Thoracic aorta (tissue), 2 donors: ENCODE measurements around the gene BUD13. TPM values are rescaled to one million over a fixed set of nuclear protein-coding genes. Genes with fewer than 3 reads are reported as not detected.

Source experiments
- ATAC-seq: fragments of 150-250 bp; one replicate; pipeline ENCODE4 v1.8.0; 2017; ENCODE audit warnings: low read depth; ENCODE audit not compliant: insufficient number of reproducible peaks, low FRiP score
- DNase-seq: peaks from one replicate; pipeline ENCODE4 v3.0.0-alpha.2; 2020; ENCODE audit warnings: low spot score
- H3K27ac ChIP-seq, 2 donors: fragments of 200-600 bp; sonication (generic); 1 replicate in 1 of 2; 2 replicates in 1 of 2; pipeline ENCODE4 v1.5.1; 2016; ENCODE audit warnings: mild to moderate bottlenecking in 2 of 2, moderate library complexity in 2 of 2
- H3K27me3 ChIP-seq: fragments of 200-600 bp; sonication (generic); replicated peaks from 2 replicates; pipeline ENCODE4 v1.6.0; 2016; ENCODE audit warnings: mild to moderate bottlenecking; ENCODE audit not compliant: insufficient read depth
- H3K36me3 ChIP-seq: fragments of 200-600 bp; sonication (generic); one replicate; pipeline ENCODE4 v1.5.1; 2016
- H3K4me1 ChIP-seq, 2 donors: fragments of 200-600 bp; sonication (generic); 1 replicate in 1 of 2; 2 replicates in 1 of 2; pipeline versions ENCODE4 v1.5.1 to v1.6.0; 2016; ENCODE audit warnings: low read depth in 2 of 2, mild to moderate bottlenecking in 1 of 2; ENCODE audit not compliant: control insufficient read depth in 1 of 2
- H3K4me3 ChIP-seq: fragments of 200-600 bp; sonication (generic); 2 replicates; pipeline ENCODE4 v1.5.1; 2016; ENCODE audit warnings: mild to moderate bottlenecking
- H3K9me3 ChIP-seq: fragments of 200-600 bp; sonication (generic); 2 replicates; pipeline ENCODE4 v1.5.1; 2016
- total RNA-seq, 2 donors: library from RNA; depleted of rRNA; stranded (reverse); fragments of >200 nt; gene quantifications; one replicate each; pipeline versions ENCODE4 v1.1.0 to v1.2.3, GENCODE V29; 2016
- TF ChIP-seq, protein P1 (sequence below): fragments of 200-600 bp; sonication (generic); IDR thresholded peaks from one replicate; pipeline ENCODE4 v1.5.1; 2019; ENCODE audit warnings: antibody characterized with exemption

The BUD13 gene
- total RNA-seq, 2 donors from 2014 or later, result 5.8 to 12.5 TPM

GRCh38 chr11:116786966-116787365, 14.2 kb upstream of the BUD13 start:
- peak overlapping the region; percentile 99 for H3K4me3 ChIP-seq
- DNase-seq (no peak), ATAC-seq (no peak)
- no peaks in the 10 kb centered on the region for H3K27me3 ChIP-seq
- H3K4me1 ChIP-seq, result peaks cover 12 to 26% of the 10 kb centered on the region in 2 donors
- TF ChIP-seq, protein P1, sequence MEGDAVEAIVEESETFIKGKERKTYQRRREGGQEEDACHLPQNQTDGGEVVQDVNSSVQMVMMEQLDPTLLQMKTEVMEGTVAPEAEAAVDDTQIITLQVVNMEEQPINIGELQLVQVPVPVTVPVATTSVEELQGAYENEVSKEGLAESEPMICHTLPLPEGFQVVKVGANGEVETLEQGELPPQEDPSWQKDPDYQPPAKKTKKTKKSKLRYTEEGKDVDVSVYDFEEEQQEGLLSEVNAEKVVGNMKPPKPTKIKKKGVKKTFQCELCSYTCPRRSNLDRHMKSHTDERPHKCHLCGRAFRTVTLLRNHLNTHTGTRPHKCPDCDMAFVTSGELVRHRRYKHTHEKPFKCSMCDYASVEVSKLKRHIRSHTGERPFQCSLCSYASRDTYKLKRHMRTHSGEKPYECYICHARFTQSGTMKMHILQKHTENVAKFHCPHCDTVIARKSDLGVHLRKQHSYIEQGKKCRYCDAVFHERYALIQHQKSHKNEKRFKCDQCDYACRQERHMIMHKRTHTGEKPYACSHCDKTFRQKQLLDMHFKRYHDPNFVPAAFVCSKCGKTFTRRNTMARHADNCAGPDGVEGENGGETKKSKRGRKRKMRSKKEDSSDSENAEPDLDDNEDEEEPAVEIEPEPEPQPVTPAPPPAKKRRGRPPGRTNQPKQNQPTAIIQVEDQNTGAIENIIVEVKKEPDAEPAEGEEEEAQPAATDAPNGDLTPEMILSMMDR, result no peak
- H3K9me3 ChIP-seq, result no peaks in the 10 kb centered on the region
- peaks cover 39% of the 10 kb centered on the region for H3K36me3 ChIP-seq
- no peak overlapping the region for H3K27ac ChIP-seq

DNA sequence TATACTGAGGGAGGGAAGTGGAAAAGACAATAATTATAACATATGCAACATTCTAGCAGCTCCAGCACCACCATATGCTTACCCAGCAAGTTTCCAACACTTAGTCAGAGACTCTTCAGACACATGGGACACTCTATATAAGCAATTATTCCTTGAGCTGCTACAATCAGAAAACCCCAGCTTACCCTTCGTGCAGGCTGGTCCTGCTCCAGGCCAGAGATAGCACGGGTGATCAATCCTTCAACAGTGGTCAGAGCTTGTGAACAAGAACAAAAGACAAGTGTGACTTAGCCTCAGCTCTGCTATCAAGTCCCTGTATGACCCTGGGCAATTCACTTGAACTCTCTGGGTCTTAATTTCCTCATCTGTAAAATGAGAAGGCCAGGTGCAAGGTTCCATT, 13.5 kb upstream of the BUD13 start:
- Histone ChIP-seq H3K4me1 (peaks cover 12 to 22% of the 10 kb centered on the region in 2 donors), H3K4me3 (no peak overlapping the region), H3K36me3 (peaks cover 43% of the 10 kb centered on the region), H3K27ac (no peak overlapping the region), H3K9me3 (no peaks in the 10 kb centered on the region), H3K27me3 (no peaks in the 10 kb centered on the region)
- no peak for ATAC-seq
- no peak for DNase-seq
- TF ChIP-seq, protein P1, result no peak

GRCh38 chr11:116782728-116783127, 9.9 kb upstream of the BUD13 start:
- H3K36me3 ChIP-seq, result peaks cover 73% of the 10 kb centered on the region
- no peak overlapping the region for H3K4me3 ChIP-seq
- DNase-seq (no peak), ATAC-seq (no peak)
- TF ChIP-seq, protein P1, result no peak
- H3K27me3 ChIP-seq, result no peaks in the 10 kb centered on the region
- peaks cover 9 to 10% of the 10 kb centered on the region in 2 donors for H3K4me1 ChIP-seq
- no peak overlapping the region for H3K27ac ChIP-seq
- H3K9me3 ChIP-seq, result no peaks in the 10 kb centered on the region

GRCh38 chr11:116778556-116778955, 5.8 kb upstream of the BUD13 start:
- TF ChIP-seq, protein P1, result no peak
- no peak for DNase-seq

GRCh38 chr11:116777056-116777455, 4.3 kb upstream of the BUD13 start:
- no peak overlapping the region for H3K27ac ChIP-seq
- H3K4me3 ChIP-seq, result no peak overlapping the region
- no peaks in the 10 kb centered on the region for H3K9me3 ChIP-seq
- no peak for DNase-seq
- no peaks in the 10 kb centered on the region for H3K27me3 ChIP-seq
- ATAC-seq, result no peak
- TF ChIP-seq, protein P1, result no peak
- peaks cover 1% of the 10 kb centered on the region in 2 donors for H3K4me1 ChIP-seq
- H3K36me3 ChIP-seq, result peaks cover 37% of the 10 kb centered on the region

More at GRCh38 chr11:116778556-116778955, 5.8 kb upstream of the BUD13 start:
- Histone ChIP-seq H3K27ac (no peak overlapping the region), H3K9me3 (no peaks in the 10 kb centered on the region), H3K27me3 (no peaks in the 10 kb centered on the region), H3K4me3 (no peak overlapping the region), H3K4me1 (no peaks in the 10 kb centered on the region), H3K36me3 (peaks cover 51% of the 10 kb centered on the region)
- no peak for ATAC-seq
